Kidney tubule cell (primary cell): ENCODE measurements around the gene VPS4A.
A peak's percentile ranks its signal among the peaks of the same experiment; 100 is the strongest.
"Not testable (repeated sequence)": the region's sequence is repeated elsewhere in the genome, so short reads cannot be mapped to it uniquely, and the experiment has no call there.

Source experiments
- DNase-seq: peaks from one replicate; pipeline ENCODE4 v3.0.0-alpha.2; 2018; ENCODE audit warnings: low spot score

Gene VPS4A

DNA sequence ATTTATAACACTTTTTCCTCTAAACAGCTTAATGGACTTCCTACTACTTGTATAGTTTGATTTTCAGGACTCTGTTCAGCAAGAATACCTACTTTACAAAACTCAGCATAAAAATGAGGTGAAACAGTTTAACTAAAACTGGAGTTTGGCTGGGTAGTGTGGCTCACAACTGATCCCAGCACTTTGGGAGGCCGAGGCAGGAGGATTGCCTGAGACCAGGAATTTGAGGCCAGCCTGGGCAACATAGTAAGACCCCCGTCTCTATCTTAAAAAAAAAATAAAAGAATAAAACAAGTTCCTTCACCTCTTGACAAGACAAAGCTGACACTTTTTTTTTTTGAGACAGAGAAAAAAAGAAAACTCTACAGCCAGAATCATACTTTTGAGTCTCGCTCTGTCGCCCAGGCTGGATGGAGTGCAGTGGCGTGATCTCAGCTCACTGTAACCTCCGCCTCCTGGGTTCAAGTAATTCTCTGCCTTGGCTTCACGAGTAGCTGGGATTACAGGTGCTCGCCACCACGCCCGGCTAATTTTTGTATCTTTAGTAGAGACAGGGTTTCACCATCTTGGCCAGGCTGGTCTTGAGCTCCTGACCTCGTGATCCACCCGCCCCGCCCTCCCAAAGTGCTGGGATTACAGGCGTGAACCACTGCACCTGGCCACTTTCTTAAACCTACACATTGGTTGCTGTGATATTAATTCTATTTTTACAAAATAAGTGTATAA lies 16.6 kb downstream of the VPS4A start:
- no peak for DNase-seq

DNA sequence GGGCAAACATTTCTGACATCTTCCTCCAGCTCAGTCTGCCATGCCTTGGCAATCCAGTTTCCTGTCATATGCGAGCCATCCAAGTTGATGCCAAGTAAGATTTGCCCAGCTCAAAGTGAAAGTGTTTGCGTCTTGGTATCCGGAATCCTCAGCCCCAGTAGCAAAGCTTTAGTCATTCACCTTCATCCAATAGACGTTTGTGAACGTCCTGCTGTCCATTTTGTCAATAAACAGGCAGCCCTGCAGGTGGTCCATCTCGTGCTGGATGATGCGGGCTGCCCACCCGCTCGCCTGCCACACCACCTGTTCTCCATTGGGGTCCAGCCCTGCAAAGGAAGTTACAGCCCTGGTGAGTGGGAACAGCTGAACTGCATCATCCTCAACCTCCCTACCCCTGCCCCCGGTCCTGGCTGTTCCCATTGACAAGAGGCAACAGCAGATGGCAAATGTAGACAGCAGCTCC lies 17.7 kb downstream of the VPS4A start:
- peak; percentile 78 for DNase-seq

DNA sequence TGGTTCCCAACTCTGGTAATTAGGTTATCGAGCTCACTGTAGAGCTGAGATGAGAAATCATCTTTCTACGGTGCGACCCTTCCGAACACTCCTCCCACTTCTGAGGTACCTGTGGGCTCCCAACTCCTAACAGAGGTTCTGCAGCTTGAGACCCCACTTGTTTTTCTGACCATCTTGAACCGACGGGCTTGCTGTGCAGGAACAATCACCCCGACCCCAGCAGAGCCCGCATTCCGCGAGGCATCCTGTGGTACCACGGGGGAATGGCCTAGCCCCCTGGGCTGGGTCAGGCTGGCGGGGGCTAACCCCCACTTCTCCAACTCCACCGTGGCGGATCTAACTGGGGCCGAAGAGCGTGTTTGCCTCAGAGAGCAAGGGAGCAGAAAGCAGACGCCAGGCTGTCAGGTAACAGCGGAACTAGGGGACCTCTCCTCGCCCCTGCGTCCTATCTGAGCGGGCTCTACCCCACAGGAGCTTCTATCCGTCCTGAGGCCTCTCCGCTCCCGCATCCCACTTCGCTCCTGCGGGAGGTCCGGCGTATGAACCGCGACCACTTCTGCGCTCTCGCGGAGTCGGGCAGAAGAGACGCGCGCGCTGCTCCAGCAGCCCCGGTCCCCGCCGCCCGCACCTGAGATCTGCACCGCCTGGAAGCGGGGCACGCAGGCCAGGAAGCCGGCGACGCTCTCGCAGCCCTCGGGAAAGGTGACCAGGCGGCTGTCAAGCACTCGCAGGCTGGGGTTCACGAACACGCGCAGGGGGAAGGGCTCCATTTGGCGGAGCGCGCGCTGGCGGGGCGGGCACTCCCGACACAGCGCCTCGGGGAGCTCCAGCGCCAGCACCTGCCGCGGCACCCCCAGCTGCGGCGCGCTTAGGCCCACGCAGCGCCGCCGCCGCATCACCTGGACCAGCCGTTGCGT lies 18.5 kb downstream of the VPS4A start:
- DNase-seq, result peak; percentile 48

DNA sequence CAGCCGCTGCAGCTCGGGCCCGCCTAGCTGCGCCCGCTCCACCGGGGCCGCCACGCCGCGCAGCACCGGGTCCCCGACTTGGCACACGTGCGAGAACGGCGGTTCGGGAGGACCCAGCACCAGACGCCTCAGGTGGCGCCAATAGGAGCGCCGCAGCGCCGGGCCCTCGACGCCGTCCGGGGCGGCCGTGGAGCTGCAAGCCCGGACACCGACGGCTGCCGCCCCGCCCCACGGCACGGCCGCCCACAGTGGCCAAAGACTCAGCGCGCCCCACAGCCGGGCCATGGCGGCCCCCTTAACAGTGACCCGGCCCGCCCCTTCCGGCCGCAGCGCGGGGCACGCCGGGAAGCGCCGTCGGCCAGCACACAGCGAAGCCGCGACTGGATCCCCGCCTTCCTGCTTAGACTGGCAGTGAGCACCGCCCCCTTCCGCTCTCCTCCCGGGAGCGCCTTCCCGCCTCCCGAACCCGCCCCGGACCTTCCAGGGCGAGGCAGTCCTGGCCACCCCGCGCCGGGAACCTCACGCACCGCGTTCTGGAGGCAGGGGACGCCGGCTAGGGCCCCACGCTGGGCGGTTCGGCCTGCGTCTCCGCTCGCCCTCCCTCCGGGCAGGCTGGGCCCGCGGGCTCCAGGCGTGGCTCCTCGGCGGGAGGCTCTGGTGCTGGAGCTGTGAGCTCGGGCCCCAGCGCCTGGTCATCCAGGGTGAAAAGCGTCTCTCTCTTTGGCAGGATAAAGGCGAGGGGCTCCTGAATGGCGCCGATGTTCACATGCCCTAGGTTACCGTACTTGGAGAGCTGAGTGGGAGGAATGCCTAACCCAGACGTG lies 19.3 kb downstream of the VPS4A start, which contains the start of gene PDF:
PDF (minus strand) TSS at position 303 of the 824 bp plus-strand sequence; CDS start at position 285, 18 bp downstream.
- peak; percentile 95 for DNase-seq

GRCh38 chr16:69334696-69335095 lies 23.5 kb downstream of the VPS4A start:
- DNase-seq, result no peak

GRCh38 chr16:69338557-69339288 lies 27.6 kb downstream of the VPS4A start:
- DNase-seq, result no peak

DNA sequence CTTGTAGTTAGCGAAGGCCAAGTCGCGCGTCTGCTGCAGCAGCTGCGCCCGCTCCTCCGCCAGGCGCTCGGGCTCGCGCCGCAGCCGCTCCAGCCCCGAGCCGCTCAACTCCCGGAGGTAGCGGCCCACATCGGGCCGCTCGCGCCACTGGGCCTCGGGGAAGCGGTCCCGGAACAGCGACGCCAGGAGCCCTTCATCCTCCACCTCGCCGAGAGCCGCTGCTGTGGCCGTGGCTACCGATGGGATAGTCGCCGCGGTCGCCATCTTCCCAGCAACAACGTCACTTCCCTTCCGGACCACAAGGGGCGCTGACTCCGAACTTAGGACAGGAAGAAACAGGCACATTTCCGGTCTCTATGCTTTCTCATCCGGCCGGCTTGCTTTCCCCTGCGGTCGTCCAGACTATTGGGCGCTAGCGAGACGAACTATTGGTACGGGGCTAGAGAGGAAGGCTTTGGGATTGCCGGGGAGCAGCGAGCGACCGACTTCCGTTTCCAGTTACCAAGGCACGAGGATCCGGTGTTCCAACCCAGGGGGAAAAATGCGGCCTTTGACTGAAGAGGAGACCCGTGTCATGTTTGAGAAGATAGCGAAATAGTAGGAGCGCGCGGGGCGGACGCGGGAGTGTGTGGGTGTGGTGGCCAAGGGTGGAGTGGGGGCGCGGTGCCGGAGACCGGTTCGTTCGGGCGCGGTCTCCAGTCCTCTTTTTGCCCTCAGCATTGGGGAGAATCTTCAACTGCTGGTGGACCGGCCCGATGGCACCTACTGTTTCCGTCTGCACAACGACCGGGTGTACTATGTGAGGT lies 28.3 kb downstream of the VPS4A start, which contains the start of the genes COG8 and NIP7:
COG8 (minus strand) TSS at position 276 of the 806 bp plus-strand sequence; CDS start at position 264, 12 bp downstream.
NIP7 (plus strand) TSS at position 484 of the 806 bp plus-strand sequence; CDS start at position 542, 58 bp downstream.
- DNase-seq, result peak; percentile 99

DNA sequence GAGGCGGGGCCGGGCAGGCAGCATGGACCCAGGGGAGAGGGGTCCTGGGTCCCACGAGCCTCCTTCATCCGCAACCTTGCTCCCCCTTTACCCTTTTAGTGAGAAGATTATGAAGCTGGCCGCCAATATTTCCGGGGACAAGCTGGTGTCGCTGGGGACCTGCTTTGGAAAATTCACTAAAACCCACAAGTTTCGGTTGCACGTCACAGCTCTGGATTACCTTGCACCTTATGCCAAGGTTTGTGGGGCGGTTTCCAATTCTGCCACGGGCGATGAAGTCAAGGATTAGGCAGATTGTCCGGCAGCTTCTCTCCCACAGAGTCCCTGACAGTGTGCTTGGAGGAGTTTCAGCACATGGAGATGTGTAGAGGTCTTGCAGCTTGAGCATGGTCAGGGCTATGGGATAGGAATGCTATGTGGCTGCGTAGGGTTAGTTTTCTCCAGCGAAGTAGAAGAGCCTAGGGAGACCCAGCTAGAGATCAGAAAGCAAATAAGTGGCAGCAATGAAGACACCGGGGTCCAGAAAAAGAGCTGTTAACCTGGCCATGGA lies 29.0 kb downstream of the VPS4A start:
- DNase-seq, result no peak

DNA sequence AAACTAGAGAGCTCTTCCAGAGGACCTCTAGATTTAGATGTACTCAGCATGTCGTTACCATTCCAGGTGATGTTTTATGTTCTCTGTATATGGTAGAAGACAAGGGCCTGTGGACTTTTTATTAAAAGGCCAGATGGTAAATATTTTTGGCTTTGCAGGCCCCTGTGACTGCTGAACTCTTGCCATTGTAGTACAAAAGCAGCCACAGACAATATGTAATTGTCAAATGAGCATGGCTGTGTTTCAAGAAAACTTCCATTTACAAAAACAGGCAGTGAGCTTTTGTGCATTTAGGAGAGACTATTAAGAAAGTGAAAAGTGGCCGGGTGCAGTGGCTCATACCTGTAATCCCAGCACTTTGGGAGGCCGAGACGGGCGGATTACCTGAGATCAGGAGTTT lies 33.0 kb downstream of the VPS4A start:
- no peak for DNase-seq

GRCh38 chr16:69345923-69346322 lies 34.8 kb downstream of the VPS4A start:
- no peak for DNase-seq

- no peak for DNase-seq
These were observed 35.5 kb downstream of the VPS4A start for GRCh38 chr16:69346683-69347082.

GRCh38 chr16:69348222-69348621 lies 37.1 kb downstream of the VPS4A start:
- no peak for DNase-seq

GRCh38 chr16:69349536-69349935 lies 38.4 kb downstream of the VPS4A start:
- DNase-seq, result no peak

DNA sequence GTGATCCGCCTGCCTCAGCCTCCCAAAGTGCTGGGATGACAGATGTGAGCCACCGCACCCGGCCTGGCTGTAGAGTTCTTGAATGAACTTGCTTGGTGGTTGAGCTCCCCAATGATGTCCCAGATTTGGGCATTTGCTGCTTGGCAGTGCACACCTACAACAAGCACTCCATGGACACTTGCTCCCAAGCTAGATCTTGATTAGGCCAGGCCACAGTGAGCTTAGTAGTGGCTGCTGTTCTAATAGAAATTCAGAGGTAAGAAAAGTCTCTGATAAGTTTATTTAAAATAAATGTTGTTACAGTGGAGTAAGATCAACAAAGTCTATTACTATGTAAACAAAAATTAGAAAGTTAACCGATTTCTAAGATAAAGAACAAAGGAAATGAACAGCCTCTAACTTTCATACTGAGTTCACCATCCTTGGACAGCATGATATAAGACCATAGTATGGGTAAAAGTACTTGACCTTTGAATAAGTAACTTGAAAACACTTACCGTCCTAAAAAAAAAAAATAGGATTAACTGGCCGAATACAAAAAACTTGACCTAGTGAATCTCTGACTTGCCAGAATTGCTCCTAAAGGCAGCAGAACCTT lies 39.5 kb downstream of the VPS4A start:
- no peak for DNase-seq

GRCh38 chr16:69351309-69352027 lies 40.3 kb downstream of the VPS4A start, which contains the start of gene TMED6:
Gene TMED6, minus strand, starts transcription at chr16:69351786. Its CDS starts 33 bp downstream, at chr16:69351753.
- DNase-seq, result peak; percentile 77

DNA sequence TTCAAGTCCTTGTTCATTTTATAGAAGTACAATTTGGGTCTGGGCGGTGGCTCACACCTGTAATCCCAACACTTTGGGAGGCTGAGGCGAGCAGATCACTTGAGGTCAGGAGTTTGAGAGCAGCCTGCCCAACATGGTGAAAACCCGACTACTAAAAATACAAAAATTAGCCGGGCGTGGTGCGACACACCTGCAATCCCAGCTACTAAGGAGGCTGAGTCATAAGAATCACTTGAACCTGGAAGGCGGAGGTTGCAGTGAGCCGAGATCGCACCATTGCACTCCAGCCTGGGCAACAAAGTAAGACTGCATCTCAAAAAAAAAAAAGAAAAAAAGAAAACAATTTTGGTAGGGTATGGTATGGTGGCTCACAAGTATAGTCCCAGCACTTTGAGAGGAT lies 48.9 kb downstream of the VPS4A start:
- not testable (repeated sequence) for DNase-seq

DNA sequence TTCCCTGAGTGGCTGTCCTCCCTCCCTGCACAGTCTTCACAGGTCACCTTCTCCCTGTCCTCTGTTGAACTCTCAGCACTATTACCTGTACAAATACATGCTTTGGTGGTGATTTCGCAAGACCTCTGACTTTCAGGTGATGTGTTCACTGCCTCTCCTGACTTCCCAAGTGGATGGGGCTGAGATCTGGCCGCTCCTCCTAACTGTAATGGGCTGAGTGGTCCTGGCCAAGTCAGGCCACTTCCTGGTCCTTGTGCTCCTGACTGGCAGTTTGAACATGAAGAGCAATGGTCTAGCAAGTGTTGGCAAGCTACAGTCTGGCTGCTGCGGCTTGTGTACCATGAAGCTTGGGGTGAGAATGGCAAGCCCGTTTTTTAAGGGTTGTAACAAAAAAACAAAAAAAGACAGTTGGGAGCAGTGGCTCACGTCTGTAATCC lies 52.1 kb downstream of the VPS4A start:
- DNase-seq, result no peak

DNA sequence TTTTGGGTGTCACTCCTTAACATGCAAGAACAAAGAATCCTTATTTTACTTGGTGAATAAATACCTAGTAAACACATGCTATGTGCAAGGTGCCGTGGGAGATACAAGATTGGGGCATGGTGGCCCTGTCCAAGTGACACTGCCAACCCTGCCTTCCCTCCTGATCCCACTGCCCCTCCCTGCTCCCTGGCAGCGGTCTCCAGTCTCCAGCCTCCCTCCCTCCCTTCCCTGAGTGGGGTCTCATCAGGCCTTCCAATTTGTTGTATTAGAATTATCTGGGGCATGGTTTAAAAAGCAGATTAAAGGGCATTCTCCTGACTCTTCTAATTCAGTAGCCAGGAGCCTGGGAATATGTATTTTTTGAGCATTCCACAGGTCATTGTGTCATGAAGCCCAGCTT lies 52.9 kb downstream of the VPS4A start:
- DNase-seq, result no peak

DNA sequence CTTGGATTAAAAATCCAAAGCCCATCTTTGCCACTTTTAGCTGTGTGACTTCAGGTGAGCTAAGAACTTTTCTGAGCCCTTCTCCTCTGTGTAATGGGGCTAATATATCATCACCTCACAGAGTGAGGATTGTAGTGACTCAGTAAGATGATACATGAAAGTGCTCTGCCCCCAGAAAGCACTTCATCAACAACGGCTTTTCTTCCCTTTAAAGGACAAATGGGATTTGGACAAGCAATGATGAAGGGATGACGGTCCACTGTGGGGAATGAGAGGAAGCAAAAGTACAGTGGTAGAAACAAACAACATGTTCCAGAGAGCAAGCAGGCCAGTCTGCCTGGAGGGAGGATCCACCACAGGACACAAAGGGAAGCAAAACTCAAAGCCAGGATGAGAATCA lies 54.8 kb downstream of the VPS4A start:
- DNase-seq, result no peak
